ENCODE measurements around the gene TRIM4.

DNA sequence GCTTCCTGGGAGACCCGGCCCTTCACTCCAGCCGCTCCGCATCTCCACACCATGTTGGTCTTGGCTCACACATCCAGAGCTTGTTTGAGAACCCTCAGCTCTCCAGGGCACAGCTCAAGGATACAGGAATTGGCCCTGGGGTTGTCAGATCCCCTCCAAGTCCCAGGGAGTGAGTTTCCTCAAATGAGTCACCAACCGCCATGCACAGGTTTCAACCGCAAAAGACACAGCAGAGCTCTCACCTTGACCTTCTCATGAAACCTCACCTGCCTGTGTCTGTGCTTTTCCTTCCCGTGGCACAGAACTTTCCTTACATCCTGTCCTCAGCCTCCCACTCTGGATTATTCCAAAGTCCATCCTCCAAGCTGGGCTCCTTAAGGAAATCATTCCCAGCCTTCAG, 35.9 kb upstream of the TRIM4 start:
- TF ChIP-seq, protein P1, sequence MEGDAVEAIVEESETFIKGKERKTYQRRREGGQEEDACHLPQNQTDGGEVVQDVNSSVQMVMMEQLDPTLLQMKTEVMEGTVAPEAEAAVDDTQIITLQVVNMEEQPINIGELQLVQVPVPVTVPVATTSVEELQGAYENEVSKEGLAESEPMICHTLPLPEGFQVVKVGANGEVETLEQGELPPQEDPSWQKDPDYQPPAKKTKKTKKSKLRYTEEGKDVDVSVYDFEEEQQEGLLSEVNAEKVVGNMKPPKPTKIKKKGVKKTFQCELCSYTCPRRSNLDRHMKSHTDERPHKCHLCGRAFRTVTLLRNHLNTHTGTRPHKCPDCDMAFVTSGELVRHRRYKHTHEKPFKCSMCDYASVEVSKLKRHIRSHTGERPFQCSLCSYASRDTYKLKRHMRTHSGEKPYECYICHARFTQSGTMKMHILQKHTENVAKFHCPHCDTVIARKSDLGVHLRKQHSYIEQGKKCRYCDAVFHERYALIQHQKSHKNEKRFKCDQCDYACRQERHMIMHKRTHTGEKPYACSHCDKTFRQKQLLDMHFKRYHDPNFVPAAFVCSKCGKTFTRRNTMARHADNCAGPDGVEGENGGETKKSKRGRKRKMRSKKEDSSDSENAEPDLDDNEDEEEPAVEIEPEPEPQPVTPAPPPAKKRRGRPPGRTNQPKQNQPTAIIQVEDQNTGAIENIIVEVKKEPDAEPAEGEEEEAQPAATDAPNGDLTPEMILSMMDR (IDR thresholded peaks at IDR 0.05; ENCODE audit: low read length): no peak
- TF ChIP-seq EZH2 (optimal IDR thresholded peaks at IDR 0.05; ENCODE audit: low read depth, low read length) (no peak), EZH2phosphoT487 (IDR thresholded peaks at IDR 0.05; ENCODE audit: low read length) (no peak)

Data from MM.1S (cell line).